H7 (cell line): ENCODE measurements around the gene YARS1. TPM values are rescaled to one million over a fixed set of nuclear protein-coding genes. Genes with fewer than 3 reads are reported as not detected.
A peak's percentile ranks its signal among the peaks of the same experiment; 100 is the strongest.

Source experiments
- DNase-seq: peaks from one replicate; pipeline ENCODE4 v3.0.0; 2012
- H3K27me3 ChIP-seq: 2 replicates; pipeline ENCODE4 v1.6.0; 2011; ENCODE audit warnings: mild to moderate bottlenecking, low read length; ENCODE audit not compliant: control insufficient read depth, insufficient read depth
- H3K36me3 ChIP-seq: replicated peaks from 2 replicates; pipeline ENCODE4 v1.5.1; 2011; ENCODE audit warnings: low read length; ENCODE audit not compliant: control insufficient read depth, insufficient read depth
- H3K4me3 ChIP-seq: 2 replicates; pipeline ENCODE4 v1.5.1; 2011; ENCODE audit warnings: low read depth, mild to moderate bottlenecking, control low read depth, low read length, moderate library complexity; ENCODE audit not compliant: insufficient read depth
- total RNA-seq: library from RNA; depleted of rRNA; stranded (reverse); fragments of >200 nt; shearing (Covaris generic); gene quantifications from 2 replicates; pipeline ENCODE4 v1.2.3, GENCODE V29; 2014

YARS1 gene
- total RNA-seq, 1 experiment from 2014 or later = 260 TPM

DNA sequence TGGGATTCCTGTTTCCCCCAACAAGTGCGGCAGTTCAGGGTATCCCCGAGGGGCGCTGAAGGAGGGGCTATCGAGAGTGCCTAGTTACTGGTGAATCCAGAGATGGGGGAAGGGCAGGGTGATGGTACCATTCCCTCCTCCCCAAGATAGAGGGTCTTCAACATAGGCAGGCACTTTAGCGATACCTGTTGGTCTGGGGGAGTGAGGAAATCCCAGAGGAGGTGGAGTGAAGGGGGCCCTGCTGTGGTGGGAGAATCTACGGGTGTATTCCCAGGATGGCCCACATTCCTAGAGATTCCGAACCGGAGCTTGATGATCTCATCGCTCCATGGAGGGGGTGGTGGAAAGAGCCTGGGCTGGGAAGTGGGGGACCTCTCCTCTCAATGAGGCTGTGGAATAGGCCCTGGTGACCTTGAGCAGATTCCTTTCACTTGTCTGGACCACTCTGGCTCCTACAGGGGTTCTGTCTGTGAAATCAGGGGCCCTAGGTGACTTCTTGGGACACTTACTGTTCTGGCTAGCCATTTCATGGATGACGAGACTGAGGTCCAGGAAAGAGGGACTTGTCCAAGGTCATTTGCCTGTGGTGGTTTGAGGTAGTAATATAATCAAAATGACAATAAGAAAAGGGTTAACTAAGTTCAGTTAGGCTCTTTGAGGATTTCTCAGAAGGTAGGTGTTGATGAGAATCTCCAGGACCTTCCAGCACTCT lies 61.9 kb downstream of the YARS1 start:
- Histone ChIP-seq H3K27me3 (no peaks in the 10 kb centered on the region), H3K4me3 (peak overlapping the region; percentile 90), H3K36me3 (no peaks in the 10 kb centered on the region; the same call in 1 of the 2 replicates)
- no peak for DNase-seq

DNA sequence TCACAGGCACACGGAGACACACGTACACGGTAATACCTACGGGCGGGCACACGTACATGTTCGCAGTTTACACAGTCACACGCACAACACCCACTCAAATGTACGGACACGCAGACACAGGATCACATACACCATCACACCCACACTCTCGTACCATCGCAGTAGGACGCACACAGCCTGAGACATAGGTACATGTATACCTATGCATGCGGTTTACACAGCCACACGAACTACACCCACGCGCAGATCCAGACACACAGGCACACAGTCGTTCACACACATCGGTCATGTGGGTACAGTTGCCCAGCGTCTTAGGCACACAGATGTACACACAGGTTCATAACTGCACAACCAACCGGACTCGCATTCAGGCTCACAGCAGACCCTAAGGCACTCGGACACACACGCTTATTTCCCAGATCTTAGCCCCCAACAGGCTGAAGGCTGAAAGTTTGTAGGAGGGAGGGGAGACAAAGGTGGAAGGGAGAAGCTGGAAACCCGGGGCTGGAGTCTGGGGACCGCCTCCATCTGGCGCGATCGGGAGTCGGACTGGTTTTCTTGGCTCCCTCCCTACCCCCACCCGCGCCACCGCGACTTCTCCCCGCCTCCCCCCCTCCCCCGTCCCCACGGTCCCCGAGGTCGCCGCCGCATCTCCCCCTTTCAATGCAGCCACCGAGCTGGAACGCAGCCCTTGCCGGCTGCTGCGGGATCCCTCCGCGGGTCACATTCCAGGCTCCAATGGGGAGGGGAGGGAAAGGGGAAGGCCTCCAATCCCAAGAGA lies 62.7 kb downstream of the YARS1 start:
- H3K36me3 ChIP-seq = no peaks in the 10 kb centered on the region; the same call in 1 of the 2 replicates
- DNase-seq = peak; percentile 90
- H3K27me3 ChIP-seq = no peaks in the 10 kb centered on the region
- H3K4me3 ChIP-seq = peak overlapping the region; percentile 90

DNA sequence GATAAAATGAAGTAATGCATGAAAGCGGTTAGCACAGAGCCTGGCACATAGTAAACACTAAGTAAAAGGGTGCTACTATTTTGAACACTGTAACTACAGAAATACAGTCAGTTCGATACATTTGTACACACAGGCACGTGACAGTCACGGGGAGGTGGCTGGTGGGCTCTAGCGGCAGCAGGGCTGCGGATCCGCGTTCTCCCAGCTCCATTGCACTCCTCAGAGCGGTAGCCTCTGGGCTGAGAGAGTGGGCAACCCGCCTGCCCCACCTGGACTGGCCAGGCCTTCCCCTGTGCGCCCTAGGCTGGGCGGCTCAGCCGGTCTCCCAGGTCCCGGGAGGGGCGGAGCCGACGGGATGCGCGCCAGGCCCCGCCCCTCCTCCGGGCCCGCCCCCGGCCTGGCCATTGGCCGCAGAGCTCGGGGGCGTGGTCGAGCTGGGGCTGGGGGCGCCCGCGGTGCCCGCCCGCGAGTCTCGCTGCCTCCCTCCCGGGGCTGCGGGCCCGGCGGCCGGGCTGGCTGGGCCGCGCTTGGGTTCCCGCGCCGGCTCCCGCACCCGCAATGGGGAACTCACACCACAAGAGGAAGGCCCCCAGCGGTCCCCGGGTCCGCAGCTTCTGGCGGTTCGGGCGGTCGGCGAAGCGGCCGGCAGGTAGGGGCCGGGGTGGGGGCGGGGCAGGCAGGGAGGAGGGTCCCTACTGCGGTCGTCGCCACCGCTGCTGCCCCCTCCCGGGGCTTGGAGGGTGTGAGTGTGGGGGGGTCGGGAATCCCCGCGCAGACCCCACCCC lies 63.4 kb downstream of the YARS1 start:
- peak; percentile 100 for DNase-seq
- Histone ChIP-seq H3K27me3 (no peaks in the 10 kb centered on the region), H3K4me3 (peak overlapping the region; percentile 90), H3K36me3 (no peaks in the 10 kb centered on the region; the same call in 1 of the 2 replicates)

DNA sequence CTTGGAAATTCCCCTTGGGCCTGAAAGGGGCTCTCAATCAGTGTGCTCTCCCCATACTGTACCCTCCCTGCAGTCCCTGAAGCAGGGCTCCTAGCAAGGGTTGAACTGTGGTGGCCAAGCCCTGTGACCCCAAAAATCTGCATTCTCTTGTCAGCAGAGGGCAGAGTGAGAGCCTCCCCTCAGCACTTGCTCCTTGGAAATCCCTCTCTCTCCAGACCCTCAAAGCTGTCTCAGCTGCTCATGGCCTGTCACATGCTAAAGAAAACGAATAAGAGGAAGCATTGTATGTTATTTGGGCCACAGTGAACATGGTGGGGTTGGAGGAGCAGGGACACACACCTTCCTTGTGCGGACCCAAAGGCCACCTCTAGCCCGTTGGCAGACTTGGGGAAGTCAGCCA lies 67.4 kb downstream of the YARS1 start:
- DNase-seq = no peak
- H3K27me3 ChIP-seq = no peaks in the 10 kb centered on the region
- H3K4me3 ChIP-seq = no peak overlapping the region
- H3K36me3 ChIP-seq = no peaks in the 10 kb centered on the region

DNA sequence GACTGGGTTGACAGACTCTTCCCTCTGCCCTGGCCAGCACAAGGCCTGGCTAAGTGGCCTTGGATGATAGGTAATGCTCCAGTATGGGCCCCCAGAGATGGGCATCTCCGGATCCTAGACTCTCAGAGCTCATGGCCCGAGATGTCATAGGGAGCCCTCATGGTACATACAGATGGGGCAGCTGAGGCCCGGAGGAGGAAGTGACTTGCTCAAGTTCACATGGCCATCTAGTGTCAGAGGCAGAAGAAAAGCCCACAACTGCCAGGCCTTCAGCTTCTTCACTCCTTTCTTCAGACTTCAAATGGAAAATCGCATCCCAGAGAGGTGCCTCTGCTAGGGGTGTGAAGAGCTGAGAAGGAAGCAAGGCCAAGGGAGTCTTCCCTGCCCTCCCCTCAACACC lies 67.8 kb downstream of the YARS1 start:
- DNase-seq = no peak
- H3K36me3 ChIP-seq = no peaks in the 10 kb centered on the region
- no peak overlapping the region for H3K4me3 ChIP-seq
- no peaks in the 10 kb centered on the region for H3K27me3 ChIP-seq

DNA sequence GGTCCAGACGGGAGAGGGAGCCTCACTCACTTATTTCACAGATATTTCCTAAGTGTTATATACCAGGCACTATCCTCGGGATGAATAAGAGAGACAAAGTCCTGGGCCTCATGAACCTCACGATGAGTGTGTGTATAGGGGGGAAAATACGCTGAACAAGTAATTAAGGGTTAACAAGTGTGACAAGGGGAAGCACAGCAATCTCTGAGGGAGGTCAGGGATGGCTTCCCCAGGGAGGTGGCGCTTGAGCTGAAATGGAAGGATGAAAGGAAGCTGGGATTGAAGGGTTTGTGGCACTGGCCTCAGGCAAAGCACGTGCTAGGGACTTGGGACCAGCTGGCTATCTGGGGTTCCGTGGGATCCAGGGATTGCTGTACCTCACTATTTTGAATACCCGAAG lies 68.2 kb downstream of the YARS1 start:
- no peak for DNase-seq
- Histone ChIP-seq H3K4me3 (no peak overlapping the region), H3K36me3 (no peaks in the 10 kb centered on the region), H3K27me3 (no peaks in the 10 kb centered on the region)

DNA sequence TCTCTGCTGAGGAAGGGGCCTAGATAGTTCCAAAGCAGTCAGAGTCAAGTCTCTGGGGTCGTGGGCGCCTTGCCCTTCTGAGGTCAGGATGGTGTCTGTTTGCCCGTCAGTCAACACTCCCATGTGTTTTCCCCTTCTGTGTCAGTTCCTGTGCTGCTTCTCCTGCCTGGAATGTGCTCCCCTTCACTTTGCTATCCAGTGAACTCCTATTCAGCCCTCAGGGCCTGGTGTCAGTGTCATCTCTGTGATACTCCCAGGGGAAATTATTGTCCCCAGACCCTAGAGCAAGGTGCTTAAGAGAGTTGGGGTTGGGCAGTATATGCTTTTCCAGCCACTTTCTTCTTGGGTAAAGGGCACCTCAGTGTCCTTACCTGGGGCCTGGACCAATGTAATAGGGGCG lies 68.8 kb downstream of the YARS1 start:
- Histone ChIP-seq H3K27me3 (no peaks in the 10 kb centered on the region), H3K4me3 (no peak overlapping the region), H3K36me3 (no peaks in the 10 kb centered on the region)
- no peak for DNase-seq

DNA sequence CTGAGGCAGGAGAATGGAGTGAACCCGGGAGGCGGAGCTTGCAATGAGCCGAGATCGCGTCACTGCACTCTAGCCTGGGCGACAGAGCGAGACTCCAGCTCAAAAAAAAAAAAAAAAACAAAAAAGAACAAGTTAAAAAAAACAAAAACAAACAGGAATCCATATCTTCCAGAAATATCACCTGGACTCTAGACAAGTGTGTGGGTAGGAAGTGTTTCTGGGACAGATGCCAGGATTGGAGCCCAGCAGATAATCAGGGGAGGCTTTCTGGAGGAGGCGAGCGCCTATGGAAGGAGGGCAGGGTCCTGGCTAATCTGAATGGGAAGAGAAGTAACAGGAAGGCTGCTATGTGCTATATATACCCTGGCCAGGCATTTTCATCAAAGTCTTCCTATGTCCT lies 71.0 kb downstream of the YARS1 start:
- no peak for DNase-seq
- H3K27me3 ChIP-seq = peaks cover under 1% of the 10 kb centered on the region; the same call in 1 of the 2 replicates
- no peaks in the 10 kb centered on the region for H3K36me3 ChIP-seq
- no peak overlapping the region for H3K4me3 ChIP-seq

DNA sequence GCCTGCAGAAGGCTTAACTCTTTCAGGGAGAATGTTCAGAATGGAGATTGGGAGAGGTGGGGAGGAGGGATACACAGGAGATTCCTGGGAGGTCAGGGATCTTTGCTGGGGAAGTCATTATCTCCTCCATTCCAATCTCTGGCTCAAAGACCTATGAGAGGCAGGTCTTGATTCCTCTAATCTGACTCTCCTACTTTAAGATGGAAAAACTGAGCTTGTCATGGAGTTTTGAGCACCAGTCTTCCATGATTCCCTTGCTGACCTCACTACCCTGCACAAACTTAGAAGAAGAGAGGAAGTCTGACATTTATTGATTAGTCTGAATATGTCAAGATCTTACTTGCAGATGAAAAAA lies 73.1 kb downstream of the YARS1 start:
- Histone ChIP-seq H3K36me3 (no peaks in the 10 kb centered on the region), H3K4me3 (no peak overlapping the region), H3K27me3 (peaks cover 3% of the 10 kb centered on the region)
- no peak for DNase-seq

DNA sequence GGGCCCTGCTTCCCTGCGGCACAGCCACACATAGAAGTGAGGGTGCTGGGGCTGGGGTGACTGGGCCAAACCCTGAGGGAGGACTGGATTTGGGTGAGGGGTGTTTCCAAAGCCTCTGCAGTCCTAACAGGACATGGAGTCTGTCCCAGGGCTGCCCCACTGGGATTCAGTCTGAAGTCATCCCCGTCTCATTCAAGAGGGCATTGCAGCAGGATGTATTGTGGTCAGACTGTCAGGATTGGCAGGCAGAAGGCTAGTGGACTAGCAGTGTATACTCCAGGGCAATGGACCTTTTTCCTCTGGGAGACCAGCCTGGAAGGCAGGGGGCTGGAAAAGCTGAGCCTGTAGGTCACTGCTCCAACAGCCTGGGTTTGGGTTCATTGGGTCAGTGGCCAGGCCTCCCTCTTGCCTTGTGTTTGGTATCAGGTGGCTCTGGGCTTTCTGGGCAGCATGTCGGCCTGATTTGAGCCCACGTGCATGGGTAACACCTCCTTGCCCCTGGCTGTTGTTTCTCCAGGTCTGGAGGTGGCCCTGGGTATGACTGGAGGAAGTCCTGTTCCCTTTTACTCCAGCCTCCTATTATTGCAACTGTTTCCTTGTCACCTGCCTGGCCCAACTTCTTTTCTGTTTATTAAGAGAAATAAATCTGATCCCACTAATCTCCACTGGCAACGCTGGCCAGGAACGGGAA lies 73.6 kb downstream of the YARS1 start:
- DNase-seq = peak; percentile 20
- Histone ChIP-seq H3K4me3 (no peak overlapping the region), H3K27me3 (peaks cover 3% of the 10 kb centered on the region), H3K36me3 (no peaks in the 10 kb centered on the region)

DNA sequence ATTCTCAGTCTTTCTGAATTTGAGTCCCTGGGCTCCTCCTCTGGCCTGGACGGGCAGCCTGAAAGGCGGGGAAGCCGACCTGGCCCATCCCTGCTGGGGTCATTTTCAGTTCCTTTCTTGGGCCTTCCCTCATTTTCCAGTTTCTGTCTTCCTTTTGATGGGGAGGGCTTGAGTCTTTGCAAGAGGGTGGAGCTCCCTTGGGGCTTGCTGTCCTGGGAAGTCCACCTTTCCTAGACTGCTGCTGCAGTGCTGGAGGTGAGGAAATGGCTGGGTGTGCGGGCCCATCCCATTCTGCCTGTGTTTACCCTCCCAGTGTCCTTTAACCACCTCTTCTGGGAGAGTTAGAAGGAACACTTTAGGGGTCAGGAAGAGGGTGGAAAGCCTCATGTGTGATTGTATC lies 74.2 kb downstream of the YARS1 start:
- Histone ChIP-seq H3K27me3 (peaks cover 3% of the 10 kb centered on the region), H3K4me3 (peak overlapping the region; percentile 81; the same call in 1 of the 2 replicates), H3K36me3 (no peaks in the 10 kb centered on the region)
- DNase-seq = peak; percentile 61

DNA sequence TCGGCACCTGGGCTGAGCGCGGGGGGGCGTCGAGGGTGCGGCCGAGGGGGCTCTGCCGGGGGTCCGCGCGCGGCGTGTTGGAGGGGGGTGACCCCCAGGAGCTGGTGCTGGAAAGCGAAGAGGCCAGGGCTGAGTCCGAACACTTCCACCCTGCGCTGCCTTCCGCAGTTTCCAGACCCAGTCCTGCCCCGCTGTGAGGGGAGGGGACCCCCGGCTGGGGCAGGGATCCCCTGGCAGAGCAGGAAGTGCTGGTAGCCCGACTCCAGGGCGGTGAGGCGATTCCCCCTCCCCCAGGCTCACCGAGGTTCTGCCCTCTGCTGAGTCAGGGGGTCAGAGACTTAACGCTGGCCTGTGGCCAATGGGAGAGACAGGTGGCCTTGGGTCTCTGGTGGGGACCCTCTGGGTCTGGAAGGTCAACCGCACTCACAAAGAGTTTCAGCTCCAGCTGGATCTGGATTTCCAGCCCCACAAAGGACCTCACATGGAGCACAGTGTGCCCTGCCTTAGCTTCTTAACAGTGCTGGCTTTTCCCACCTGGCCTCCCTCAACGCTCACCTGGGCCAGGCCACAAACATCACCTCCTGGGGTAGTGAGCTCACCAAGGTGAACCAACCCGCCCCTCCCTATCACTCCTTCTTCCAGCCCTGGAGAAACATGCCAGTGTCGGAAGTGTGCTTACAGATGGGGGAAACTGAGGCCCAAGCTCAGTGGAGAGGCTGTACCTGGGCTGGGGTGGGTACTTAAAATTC lies 74.8 kb downstream of the YARS1 start:
- Histone ChIP-seq H3K36me3 (no peaks in the 10 kb centered on the region), H3K27me3 (peaks cover 3% of the 10 kb centered on the region), H3K4me3 (peak overlapping the region; percentile 81)
- peak; percentile 87 for DNase-seq

DNA sequence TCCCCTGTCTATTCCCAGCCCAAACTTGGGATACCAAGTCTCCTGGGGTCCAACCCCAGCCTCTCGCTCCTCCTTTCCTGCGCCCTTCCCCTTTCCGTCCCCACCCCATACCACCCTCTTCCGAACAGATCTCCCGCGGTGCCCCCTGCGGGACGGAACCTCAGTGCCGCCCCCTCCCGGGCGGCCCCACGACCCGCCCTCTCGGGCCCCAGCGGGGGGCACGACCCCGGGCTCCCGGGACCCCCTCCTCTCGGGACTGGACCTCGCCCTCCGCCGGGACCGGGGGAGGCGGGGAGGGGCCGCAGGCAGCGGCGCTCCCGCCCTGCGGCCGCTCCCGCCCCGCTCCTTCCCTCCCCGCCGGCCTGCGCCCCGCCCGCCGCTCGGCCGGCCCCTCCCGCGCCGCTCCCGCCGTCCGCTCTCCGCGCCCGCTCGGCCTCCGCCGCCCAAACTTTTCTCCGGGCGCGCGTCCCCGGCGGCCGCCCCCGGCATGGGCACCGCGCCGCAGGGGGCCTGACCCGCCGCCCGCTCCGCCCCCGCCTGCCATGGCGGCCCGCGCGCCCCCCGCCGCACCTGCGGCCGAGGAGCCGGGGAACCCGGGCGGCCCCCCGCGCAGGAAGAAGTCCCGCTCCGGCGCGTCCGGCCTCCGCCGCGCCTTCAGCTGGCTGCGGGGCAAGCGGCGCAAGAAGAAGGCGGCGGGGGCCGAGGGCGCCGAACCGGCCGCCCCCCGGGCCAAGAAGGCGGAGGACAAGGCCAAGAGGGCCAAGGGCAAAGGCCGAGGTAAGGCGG lies 75.6 kb downstream of the YARS1 start:
- Histone ChIP-seq H3K27me3 (peaks cover 3% of the 10 kb centered on the region), H3K4me3 (peak overlapping the region; percentile 81), H3K36me3 (no peaks in the 10 kb centered on the region)
- DNase-seq = peak; percentile 95
